SHP77 (cell line): ENCODE data around the gene ATP8B3.

Experiments used
- DNase-seq, 2 experiments: peaks; one replicate each; lab custom pipeline; 2025; lab: John Stamatoyannopoulos, UW

The ATP8B3 gene

DNA sequence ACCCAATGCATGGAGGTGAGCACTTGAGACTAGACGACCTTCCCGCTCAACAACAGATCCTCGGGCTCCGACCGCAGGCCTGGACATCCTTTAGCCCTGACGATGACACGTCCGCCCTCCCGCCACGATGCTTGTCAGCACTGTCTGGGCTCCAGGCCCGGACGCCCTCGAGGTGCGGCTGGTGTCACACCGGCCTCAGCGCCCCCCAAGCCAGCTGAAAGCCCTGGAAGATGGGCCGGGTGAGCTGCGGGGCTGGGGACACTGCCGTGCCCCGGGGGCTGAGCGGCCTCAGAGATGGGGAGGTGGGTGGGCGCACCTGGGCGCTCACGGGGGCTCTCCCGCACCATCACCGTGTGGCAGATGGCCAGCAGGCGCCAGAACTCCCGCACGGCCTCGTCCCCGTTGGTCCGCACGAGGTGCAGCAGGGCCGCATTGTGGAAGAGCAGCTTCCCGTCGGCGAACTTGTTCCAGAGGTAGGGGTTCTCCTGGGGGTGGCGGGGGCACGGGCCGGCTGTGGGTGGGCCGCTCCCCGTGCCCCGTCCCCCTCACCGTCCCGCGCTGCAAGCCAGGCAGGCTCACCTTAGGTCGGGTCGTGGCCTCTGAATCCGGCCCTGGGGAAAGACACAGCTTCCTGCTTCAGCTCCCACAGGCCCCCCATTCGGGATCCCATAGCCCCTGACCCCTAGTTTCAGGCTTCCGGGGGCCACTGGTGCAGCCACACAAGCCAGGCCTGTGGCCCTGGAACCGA lies 15.5 kb downstream of the ATP8B3 start:
- DNase-seq: no peak

- DNase-seq: no peak
Measured at GRCh38 chr19:1794424-1795172, 17.5 kb downstream of the ATP8B3 start.

- no peak for DNase-seq
Measured at GRCh38 chr19:1791879-1792278, 20.2 kb downstream of the ATP8B3 start.

DNA sequence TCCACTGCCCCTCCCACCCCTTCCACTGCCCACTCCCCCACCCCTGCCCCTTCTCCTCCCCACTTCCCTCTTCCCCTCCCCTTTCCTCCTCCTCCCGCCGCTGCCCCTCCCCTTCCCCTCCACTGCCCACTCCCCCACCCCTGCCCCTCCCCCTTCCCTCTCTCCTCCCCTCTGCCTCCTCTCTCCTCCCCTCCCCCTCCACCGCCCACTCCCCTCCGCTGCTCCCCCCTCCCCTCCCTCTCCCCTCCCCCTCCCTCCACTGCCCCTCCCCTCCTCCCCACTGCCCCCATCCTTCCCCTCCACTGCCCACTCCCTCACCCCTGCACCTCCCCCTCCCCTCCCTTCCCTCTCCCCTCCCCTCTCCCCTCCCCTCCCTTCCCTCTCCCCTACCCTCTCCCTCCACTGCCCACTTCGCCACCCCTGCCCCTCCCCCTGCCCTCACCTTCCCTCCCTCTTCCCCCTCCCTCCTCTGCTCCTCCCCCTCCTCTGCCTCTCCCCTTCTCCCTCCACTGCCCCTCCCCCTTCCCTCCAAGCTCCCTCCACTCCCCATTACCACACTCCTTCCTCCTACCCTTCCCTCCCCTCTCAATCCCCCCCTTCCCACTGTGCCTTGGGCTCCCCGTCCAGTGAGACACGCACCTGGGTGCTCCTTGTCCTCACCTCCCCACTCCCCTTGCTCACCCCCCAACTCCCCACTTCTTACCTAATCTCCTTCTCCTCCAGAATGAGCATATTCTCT lies 21.9 kb downstream of the ATP8B3 start:
- no peak for DNase-seq

DNA sequence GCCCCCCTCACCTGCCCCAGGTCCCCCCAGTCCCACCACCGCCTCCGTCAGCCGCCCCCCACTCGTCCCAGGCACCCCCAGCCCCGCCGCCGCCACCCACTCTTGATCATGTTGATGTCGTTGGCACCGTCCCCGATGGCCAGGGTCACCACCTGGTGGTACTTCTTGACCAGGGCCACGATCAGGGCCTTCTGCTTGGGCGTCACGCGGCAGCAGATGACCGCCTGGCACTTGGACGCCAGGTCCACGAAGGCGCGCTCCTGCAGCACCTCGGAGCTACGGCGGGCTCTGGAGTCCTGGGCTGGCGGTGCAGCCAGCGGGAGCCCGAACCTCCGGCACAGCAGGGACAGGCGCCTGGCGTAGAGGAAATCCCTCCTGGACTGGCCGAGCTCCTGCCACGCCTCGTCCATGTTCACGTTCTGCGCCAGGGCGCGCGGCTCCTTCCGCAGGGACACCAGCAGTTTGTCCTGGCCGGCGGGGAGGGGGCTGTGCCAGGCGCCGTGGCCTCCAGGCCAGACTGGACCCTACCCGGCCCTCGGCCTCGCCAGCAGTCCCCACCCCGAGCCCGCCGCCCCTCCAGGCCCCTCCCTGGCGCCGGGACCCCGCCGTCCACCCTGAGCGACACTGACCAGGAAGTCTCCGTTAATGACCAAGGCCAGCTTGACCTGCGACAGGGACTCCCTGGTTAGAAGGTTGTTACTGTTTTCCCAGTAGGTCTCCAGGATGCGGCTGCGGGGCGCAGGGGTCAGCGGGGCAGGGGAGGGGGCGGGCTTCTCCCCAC lies 22.6 kb downstream of the ATP8B3 start:
- no peak for DNase-seq

DNA sequence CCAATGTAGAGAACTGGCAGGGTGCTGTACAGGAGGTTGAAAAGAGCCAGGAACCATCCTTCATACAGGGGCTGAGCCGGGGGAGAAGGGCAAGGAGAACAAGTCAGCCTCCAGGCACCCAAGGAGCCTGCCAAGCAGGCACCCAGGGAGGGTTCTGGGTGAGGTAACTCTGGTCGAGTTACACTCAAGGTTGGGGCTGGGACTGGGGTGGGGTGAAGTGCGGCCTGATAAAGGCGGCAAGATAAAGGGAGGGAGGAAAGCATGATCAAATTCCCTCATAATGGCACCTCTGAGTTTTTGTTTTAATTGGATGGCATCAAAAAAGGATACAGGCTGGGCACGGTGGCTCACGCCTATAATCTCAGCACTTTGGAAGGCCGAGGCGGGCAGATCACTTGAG lies 25.0 kb downstream of the ATP8B3 start:
- DNase-seq: no peak

- no peak for DNase-seq
Measured at GRCh38 chr19:1786668-1787067, 25.4 kb downstream of the ATP8B3 start.

GRCh38 chr19:1785310-1785709 lies 26.8 kb downstream of the ATP8B3 start:
- no peak for DNase-seq

DNA sequence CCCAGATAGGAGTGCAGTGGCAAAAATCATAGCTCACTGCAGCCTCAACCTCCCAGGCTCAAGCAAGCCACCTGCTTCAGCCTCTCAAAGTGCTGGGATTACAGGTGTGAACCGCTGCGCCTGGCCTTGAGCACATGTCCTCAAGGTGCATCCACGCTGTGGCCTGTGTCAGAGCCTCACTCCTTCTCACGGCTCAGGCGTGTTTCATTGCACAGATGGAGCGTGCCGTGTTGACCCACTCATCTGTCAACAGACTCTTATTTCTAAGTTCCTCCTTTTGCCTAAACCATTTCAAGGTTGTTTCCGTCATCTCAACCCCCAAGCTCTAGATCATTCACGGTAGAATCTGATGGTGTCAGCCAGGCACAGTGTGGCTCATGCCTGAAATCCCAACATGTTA lies 28.2 kb downstream of the ATP8B3 start:
- no peak for DNase-seq

GRCh38 chr19:1783354-1783753 lies 28.7 kb downstream of the ATP8B3 start:
- DNase-seq: no peak

GRCh38 chr19:1782521-1782920 lies 29.6 kb downstream of the ATP8B3 start:
- no peak for DNase-seq

GRCh38 chr19:1780272-1780958 lies 31.7 kb downstream of the ATP8B3 start:
- no peak for DNase-seq

GRCh38 chr19:1779574-1779973 lies 32.5 kb downstream of the ATP8B3 start:
- DNase-seq: no peak

DNA sequence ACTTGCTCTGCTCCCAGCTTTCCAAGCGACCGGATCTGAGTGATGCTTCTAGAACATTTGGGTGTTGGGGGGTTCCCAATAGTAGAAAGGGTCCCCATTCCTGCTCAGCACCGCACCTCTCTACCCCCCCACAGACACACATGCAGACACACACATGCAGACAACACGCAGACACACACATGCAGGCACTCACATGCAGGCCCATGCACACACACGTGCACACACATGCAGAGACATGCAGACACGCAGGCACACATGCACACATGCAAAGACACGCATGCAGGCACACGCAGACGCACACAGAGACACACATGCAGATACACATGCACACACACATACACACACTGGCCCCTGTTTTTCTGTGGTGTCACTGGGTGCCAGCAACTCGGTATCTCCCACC lies 34.9 kb downstream of the ATP8B3 start:
- no peak for DNase-seq

- no peak for DNase-seq
Measured at GRCh38 chr19:1776606-1777147, 35.4 kb downstream of the ATP8B3 start.

GRCh38 chr19:1775951-1776605 lies 36.0 kb downstream of the ATP8B3 start:
- no peak for DNase-seq

DNA sequence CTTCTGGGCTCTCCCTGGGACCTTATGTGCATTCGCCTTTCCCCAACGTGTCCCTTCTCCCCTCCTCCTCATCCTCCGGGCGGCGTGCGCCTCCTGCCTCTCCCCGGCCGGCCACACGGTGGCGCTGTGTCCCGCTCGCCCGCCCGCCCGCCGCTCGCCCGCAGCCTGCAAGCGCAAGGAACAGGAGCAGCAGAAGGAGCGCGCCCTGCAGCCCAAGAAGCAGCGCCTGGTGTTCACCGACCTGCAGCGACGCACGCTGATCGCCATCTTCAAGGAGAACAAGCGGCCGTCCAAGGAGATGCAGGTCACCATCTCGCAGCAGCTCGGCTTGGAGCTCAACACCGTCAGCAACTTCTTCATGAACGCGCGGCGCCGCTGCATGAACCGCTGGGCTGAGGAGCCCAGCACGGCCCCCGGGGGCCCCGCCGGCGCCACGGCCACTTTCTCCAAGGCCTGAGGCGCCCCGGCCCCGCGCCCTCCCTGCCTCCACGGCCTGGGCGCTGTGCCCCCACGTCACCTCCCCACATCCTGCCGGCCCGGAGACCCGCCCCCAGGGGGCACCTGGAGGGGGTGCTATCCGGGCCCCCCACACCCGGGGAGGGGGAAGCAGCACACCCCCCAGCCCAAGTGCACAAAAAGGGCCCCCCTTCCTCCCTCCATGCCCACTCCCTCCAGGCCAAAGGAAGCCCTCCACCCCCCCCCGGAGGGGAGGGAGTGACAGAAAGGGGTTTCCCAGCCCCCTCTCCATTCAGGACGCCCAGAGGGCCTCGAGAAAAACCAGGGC lies 36.9 kb downstream of the ATP8B3 start:
- no peak for DNase-seq

- DNase-seq: no peak
Measured at GRCh38 chr19:1773184-1773583, 38.9 kb downstream of the ATP8B3 start.

GRCh38 chr19:1770866-1771576 lies 41.1 kb downstream of the ATP8B3 start:
- DNase-seq: no peak
